HCEC 1CT (cell line): Measurements from ENCODE around the gene DRAM2.
"Not testable (repeated sequence)": the region's sequence is repeated elsewhere in the genome, so short reads cannot be mapped to it uniquely, and the experiment has no call there.

ENCODE experiments used
- DNase-seq: peaks from one replicate; pipeline ENCODE4 v3.0.0-alpha.2; 2017

The DRAM2 gene

DNA sequence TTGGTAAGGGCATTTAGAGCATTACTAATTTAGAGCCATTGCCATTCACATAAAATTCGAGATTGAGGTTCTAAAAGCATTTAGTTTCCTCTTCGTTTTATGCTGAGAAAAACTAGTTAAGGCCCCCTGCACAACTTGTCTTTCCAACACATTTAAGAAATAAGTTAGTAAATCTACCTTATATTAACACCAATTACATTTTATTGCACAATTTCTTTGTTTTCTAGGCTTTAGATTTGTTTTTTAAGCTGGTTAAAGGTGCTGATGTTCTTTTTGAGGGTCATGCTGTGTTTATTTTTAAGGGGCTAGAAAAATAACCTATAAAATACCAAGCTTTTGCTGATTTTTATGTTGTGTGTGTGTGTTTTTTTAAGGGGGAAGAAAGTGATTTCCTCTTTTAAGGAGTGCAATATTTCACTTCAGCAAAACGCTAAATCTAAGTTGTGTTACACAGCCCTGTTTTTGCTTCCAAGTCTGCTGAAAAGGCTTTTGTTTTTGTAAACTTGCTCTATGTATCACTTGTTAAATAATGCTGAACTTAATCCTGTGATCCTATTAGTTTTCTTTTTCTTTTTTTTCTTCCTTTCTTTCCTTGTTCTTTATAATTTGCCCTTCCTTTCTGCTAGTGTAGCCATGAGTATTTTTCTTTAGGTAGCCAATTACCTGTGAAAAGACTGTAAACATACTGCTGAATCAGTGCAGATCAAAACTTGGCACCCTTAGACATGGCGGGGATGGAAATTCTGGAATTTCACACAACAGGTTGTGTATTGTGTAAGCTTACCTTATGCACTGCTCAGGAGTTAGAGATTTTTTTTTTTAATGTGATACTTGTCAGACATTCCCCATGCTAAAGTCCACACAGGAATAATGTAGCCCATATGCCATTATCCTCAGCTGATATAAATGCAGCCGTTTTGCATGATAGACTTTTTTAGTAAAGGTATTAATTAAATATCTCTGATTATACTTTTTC is 1.6 kb upstream of the DRAM2 start:
- DNase-seq: no peak

DNA sequence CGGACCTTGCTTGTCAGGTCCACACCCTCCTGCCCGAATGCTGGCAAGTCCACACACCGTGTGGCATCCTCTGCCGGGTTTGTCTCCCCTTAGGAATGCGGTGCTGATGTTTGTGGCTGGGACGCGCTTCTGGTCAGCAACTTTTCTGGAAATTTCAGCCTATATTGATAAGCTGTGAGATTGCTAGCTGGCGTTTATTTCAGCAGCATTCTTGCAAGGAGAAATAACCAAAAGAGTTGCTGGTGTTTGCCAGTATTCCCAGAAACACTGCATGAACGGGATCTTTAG is 731 bp upstream of the DRAM2 start:
- peak; percentile 49 for DNase-seq

DNA sequence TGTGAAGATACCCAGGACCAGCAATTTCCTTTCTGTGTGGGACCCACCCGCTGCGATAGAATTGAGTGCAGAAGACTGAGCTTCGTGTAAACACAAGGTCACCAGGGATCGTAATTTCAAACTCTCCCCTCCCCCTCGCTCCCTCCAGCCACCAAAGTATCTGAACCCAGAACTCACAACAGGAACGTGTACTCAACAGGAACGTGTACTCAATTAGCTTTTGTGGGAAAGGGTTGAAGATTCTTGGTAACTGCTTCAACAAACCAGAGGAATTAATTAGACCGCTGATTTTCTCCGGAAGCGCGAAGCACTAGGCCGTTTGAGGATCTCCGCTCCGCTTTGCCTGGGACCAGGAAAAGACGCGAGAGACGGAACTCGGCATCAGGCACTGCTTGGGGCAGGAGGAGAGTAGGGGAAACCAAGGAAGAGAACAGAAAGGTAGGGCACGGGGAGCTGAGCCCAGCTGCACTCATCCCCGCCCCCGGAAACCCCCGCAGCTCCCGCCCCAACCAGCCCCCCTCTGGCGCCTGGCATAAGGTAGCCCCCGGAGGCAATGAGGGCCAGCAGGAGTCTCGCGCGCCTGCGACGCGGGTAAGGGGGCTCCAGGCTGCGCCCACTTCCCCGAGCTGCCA is 453 bp downstream of the DRAM2 start:
- peak; percentile 64 for DNase-seq

DNA sequence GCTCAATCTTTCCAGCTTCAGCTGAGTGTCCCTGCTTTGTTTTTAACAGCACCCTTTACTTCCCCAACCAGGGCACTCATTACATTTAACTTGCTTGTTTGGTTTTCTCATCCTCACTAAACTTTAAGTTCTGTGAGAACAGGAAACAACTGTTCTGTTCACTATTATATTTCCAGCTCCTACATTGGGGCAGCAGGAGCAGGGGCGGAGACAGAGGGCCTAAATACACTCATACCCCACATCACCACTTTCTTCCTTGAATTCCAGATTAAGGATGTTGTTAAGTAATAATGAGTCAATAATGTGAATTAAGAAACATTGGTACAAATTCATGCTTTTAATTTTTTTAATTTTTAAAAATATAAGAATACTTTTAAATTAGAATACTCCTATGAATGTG is 6.0 kb downstream of the DRAM2 start:
- DNase-seq: no peak

DNA sequence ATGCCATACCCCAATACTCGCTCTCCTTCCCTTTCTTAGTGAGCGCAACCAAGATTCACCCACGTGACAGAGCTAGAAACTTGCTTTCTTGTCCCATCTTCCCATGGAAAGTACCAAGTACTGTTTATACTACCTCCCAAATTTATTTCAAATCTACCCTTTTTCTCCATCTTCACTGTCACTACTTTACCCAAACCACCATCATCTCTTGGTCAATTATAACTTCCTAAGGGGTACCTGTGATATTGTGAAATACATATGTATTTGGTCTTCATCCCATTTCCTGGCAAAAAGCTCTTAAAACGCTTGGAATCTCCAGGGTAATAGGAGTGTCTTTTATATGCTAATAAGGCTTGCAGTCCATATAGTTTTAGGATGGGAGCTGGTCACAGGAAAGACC is 8.2 kb downstream of the DRAM2 start:
- DNase-seq: no peak

DNA sequence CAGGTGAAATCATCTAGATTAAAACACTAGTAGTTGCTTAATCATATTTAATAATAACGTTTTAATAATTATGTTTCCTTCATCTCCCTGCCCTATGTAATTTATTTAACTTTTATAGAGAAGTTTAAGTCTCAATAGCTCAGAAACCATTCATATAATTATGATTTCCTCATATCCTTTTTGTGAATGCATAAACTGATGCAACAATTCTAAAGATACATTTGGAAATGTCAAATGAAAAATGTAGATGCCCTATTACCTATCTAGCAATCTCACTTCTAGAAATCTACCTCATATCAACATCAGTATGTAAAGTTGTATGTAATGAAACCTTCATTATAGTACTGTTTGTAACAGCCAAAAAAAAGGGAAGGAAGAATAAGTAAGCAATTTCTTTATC is 10.5 kb downstream of the DRAM2 start:
- DNase-seq: no peak

DNA sequence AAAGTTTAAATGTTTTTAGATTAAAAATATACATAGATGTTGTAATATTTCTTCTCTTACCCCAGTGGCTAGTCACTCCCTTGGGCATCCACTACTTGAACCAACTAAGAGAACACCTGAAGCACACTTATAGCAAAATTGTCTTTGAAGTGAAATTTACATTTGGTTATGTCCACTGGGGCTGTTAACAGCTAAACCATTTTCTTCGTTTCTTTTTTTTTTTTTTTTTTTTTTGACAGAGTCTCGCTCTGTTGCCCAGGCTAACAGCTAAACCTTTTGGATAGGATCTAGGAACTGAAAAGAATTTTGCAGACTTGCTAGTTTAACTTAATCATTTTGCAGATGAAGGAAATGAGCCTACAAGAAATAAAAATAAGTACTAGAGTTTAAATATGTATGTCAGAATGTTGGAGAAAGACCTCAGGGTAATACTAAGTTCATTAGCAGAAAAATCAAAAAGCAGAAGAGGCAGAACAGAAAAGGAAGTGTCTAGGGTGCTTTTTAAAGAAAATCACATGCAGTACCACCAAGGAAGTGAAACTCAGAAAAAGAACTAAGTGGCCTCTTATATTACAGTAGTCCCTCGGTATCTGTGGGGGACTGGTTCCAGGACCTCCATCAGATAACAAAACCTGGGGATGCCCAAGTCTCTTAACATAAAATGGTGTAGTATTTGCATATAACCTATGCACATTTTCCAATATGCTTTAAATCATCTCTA is 11.8 kb downstream of the DRAM2 start:
- no peak for DNase-seq

DNA sequence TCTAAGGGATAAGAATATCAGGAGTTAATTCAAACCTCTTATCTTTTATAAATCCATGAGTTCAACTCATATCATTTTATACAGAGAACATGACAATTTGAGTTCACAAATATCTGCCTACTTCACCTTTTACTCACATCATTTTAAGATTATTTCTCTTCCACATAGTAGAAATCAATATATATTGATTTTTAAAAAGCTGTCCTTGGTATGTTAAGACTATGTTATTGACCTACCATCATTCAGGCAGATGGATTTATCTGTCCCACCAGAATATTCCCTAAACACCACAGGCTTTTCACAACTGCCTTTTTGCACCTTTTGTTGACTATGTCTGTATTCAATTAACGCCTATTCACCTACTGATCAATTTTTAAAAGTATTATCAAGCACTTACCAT is 13.5 kb downstream of the DRAM2 start:
- no peak for DNase-seq

DNA sequence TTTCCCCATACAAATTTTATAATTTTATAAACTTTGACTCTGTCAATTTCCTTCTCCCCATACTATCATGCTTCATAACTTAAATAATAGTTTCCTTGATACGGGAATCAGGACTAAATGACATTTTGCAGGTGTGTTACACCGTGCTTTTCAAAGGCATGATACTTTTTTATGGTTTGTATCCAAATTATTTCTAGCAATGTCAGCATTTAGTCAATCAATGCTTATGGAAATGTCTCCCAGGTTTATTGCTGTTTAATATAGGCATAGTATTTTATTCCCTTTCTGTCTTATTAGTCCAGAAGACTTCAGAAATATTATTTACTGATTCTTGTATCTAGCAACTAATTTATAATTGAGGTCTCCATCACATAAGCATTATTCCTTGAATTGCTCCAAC is 23.4 kb downstream of the DRAM2 start:
- DNase-seq: no peak

DNA sequence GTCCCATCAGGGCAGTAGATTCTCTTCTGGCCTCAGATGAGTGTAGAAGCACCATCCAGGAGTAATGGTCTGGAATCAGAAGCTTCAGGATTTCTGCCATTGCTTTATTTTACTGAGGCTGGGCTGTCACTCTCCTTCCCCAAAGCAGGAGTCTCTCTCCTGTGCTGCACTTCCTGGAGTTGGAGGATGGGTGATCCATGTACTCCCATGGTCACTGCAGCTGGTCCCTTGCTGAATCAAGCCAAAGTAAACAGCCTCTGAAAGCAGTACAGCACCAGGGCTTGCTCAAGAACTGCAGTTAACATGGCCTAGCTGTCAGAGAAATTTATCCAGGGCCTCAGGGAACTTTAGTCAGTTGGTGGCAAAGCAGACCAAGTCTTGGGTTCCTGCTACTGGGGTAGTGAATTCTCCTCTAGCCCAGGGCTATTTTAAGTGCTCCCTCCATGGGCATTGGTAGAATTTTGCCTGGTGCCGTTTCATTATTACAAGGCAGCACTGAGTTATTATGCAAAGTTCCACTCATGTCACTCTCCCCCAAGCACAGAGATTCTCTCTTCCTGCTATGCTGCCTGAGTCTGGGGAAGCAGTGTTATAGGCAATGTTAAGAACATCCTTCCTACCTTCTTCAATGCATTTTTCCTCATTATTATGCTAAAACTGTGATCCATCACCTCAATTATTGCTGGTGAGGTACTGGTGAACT is 29.5 kb downstream of the DRAM2 start:
- DNase-seq: no peak

DNA sequence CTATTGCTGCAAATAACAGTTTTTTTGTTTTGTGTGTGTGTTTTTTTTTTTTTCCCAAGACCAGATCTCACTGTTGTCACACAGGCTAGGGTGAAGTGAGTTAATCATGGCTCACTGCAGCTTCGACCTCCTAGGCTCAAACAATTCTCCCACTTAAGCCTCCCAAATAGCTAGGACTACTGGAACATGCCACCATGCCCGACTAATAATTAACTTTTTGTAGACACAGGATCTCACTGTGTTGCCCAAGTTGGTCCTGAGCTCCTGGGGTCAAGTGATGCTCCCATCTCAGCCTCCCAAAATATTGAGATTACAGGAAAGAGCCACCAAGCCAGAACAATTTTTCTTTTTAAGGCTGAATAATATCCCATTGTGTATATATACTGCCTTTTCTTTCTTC is 34.9 kb downstream of the DRAM2 start:
- no peak for DNase-seq

DNA sequence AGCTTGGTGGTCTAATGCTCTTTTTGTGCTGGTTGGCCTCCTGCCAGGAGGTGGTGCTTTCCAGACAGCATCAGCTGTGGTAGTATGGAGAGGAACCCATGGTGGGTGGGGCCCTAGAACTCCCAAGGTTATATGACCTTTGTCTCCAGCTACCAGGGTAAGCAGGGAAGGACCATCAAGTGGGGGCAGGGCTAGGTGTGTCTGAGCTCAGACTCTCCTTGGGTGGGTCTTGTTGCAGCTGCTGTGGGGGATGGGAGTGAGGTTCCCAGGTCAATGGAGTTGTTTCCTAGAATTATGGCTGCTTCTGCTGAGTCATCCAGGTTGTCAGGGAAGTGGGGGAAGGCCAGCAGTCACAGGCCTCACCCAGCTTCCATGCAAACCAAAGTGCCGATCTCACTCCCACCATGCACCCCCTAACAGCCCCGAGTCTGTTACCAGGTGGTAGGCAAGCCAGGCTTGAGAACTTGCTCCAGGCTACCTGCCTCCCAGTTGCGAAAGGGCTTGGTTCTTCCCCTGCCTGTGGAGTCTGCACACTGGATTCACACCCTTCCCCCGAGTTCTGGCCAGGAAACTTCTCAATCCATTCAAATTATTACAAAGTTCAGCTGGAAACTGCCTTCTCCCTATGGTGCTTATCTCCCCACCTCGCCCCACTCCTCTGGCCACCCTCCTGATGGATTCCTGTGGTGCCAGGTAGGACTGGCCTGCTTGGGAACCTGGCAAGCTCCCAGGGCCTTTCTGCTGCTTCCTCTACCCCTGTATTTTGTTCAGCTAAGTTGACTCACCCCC is 37.8 kb downstream of the DRAM2 start:
- no peak for DNase-seq

DNA sequence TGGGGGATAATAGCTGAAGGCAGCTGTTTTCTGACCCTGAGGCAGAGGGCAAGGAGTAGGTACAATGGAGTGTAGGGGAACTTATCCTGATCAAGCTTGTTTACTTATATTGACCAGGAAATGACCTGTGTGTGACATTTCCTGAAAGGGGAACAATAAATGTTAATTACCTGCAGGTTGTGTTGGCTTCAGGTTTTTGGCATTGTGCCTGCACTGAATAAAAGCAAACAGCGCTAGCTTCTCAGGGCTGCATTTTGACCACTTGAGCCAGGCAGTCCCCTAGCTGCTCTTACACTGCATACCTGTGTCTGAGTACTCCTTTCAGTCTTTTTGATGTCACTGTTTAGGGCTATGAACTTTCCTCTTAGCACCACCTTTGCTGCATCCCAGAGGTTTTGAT is 40.6 kb downstream of the DRAM2 start:
- no peak for DNase-seq

DNA sequence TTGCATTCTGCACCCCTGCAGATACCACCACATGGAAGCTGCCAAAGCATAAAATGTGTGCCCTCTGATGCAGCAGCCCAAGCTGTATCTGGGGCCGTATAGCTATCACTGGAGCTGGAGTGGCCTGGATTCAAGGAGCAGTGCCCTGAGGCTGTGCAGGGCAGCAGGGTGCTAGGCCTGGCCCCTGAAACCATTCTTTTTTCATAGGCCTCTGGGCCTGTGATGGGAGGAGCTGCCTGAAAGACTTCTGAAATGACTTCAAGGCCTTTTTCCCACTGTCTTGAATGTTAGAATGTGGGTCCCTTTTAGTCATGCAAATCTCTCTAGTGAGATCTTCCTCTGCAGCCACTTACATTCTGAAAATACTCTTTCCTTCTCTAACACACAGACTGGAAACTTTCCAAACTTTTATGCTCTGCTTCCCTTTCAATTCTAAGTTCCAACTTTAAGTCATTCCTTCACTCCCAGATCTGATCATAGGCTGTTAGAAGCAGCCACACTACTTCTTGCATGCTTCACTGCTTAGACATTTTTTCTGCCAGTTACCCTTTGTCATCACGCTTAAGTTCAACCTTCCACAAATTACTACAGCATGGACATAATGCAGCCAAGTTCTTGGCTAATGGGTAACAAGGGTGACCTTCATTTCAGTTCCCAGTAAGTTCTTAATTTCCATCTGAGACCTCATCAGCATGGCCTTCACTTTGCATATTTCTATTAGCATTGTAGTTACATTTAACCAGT is 42.4 kb downstream of the DRAM2 start:
- DNase-seq: no peak

DNA sequence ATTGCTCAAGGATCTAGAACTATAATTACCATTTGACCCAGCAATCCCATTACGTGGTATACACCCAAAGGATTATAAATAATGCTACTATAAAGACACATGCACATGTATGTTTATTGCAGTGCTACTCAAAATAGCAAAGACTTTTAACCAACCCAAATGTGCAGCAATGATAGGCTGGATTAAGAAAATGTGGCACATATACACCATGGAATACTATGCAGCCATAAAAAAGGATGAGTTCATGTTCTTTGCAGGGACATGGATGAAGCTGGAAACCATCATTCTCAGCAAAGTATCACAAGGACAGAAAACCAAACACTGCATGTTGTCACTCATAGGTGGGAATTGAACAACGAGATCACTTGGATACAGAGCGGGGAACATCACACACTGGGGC is 44.5 kb downstream of the DRAM2 start:
- not testable (repeated sequence) for DNase-seq

DNA sequence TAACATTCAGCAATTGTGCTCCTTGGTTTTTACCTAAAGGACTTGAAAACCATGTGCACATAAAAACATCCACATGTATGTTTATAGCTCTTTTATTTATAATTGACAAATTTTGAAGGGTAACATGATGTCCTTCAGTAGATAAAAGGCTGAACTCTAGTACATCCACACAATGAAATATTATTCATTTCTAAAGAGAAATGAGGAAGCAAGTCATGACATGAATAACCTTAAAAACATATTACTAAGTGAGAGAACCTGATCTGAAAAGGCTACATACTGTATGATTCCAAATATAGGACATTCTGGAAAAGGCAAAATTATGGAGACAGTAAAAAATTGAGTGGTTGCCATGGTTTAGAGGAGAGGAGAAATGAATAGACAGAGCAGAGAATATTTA is 50.3 kb downstream of the DRAM2 start:
- no peak for DNase-seq

DNA sequence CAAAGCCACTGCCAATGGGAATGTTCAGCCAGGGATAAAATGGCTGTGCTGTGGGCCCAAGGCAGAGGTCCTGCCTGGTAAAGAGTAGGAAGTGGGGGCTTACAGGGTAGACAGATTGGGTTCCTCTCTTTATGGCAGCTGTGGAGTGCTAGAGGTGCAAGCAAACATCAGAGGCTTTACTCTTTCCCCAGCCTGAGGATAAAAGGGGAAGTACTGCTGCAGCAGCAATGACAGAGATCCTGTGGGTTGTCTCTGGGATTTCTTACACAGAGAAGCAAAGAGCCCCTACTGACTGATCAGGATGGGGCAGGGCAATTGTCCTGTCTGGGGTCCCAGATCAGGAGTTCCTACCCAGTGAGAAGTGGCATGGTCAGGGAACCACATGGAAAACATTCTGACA is 54.2 kb downstream of the DRAM2 start:
- DNase-seq: no peak

DNA sequence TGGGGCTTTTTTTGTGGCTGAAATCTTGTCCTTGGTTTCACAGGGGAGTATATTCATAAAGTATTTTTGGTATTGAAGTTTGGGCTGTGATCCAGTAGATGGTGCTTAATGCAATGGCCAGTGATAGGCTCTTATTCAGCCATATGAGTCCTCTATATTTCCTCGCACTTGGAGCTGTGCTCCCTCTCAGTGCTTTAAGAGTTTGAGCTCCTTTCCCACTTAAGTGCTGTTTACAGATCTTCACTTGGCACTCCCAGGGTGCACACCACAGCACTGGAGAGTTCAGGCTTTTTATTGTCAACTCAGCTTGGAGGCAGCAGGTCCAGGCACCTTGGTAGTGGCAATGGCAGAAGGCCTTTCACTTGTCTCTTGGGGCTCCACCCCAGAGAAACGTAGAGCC is 54.9 kb downstream of the DRAM2 start:
- no peak for DNase-seq

DNA sequence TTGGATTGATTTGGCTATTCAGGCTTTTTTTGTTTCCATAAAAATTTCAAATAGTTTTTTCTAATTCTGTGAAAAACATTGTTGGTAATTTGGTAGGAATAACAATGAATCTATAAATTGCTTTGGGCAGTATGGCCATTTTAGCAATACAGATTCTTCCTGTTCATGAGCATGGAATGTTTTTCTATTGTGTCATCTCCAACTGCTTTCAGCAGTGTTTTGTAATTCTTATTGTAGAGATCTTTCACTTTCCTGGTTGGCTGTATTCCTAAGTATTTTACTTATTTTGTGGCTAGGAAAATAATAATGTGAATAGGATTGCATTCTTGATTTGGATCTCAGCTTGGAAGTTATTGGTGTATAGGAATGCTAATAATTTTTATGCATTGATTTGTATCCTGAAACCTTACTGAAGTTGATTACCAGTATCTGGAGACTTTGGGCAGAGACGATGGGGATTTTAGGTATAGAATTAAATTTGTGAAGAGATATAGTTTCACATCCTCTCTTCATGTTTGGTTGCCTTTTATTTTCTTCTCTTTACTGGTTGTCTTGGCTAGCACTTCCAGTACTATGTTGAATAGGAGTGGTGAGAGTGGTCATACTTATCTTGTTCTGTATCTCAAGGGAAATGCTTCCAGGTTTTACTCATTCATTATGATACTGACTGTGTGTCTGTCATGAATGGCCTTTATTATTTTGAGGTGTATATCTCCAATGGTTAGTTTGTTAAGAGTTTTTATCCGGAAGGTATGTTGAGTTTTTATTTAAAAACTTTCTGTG is 57.3 kb downstream of the DRAM2 start:
- DNase-seq: peak; percentile 28

DNA sequence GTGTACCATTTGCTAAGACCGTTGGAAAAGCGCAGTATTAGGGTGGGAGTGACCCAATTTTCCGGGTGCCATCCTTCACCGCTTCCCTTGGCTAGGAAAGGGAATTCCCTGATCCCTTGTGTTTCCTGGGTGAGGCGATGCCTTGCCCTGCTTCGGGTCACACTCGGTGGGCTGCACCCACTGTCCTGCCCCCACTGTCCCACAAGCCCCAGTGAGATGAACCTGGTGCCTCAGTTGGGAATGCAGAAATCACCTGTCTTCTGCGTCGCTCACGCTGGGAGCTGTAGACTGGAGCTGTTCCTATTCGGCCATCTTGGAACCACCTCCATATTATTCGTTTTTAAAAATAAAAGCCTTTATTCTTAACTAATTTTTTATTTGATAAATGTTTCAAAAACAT is 60.6 kb downstream of the DRAM2 start:
- not testable (repeated sequence) for DNase-seq

DNA sequence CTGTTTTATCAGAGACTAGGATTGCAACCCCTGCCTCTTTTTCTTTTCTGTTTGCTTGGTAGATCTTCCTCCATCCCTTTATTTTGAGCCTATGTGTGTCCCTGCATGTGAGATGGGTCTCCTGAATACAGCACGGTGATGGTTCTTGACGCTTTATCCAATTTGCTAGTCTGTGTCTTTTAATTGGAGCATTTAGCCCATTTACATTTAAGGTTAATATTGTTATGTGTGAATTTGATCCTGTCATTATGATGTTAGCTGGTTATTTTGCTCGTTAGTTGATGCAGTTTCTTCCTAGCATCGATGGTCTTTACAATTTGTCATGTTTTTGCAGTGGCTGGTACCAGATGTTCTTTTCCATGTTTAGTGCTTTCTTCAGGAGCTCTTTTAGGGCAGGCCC is 62.6 kb downstream of the DRAM2 start:
- DNase-seq: not testable (repeated sequence)
